PC-9 (cell line): Measurements from ENCODE around the gene TSPEAR. TPM values are rescaled to one million over a fixed set of nuclear protein-coding genes. Genes with fewer than 3 reads are reported as not detected.

Experiments used
- BruUV-seq: library from RNA; stranded (reverse); fragments of 400-500 nt; replicated peaks from 2 replicates; lab custom pipeline; 2021; lab: Mats Ljungman, UMichigan
- CTCF ChIA-PET: fragments of 300-600 bp; sonication (Branson Sonifier 250); formaldehyde crosslinking; loops from one replicate; lab custom pipeline; 2022; ENCODE audit warnings: antibody characterized with exemption; lab: Charles Lee
- POLR2A ChIA-PET: fragments of 300-600 bp; sonication (Branson Sonifier 250); formaldehyde crosslinking; loops from one replicate; lab custom pipeline; 2022; ENCODE audit warnings: antibody characterized with exemption; ENCODE audit not compliant: unreplicated experiment; lab: Charles Lee
- DNase-seq, 2 experiments: peaks; one replicate each; pipeline versions ENCODE4 v3.0.0 to v3.0.0-alpha.2; 2015 to 2022; ENCODE audit warnings: mixed read lengths in 1 of 2
- H2AFZ ChIP-seq: fragments of 200-600 bp; sonication (generic); 2 replicates; pipeline ENCODE4 v1.8.1; 2017; ENCODE audit warnings: antibody characterized with exemption
- H3F3A ChIP-seq: fragments of 200-600 bp; sonication (generic); 2 replicates; pipeline ENCODE4 v1.8.1; 2017; ENCODE audit warnings: antibody characterized with exemption, mild to moderate bottlenecking, low read depth; ENCODE audit not compliant: insufficient read depth
- H3K27ac ChIP-seq: fragments of 200-600 bp; sonication (generic); 2 replicates; pipeline ENCODE4 v1.6.1; 2016; ENCODE audit warnings: mixed run types
- H3K27me3 ChIP-seq: fragments of 200-600 bp; sonication (generic); 2 replicates; pipeline ENCODE4 v1.6.1; 2016; ENCODE audit warnings: low read depth, mixed run types; ENCODE audit not compliant: insufficient read depth
- H3K36me3 ChIP-seq: fragments of 200-600 bp; sonication (generic); 2 replicates; pipeline ENCODE4 v1.6.1; 2016; ENCODE audit warnings: low read depth, mixed run types
- H3K4me1 ChIP-seq: fragments of 200-600 bp; sonication (generic); replicated peaks from 2 replicates; pipeline ENCODE4 v1.6.1; 2016; ENCODE audit warnings: mixed run types; ENCODE audit not compliant: insufficient read depth
- H3K4me2 ChIP-seq: fragments of 200-600 bp; sonication (generic); 2 replicates; pipeline ENCODE4 v1.6.1; 2017; ENCODE audit warnings: mixed run types
- H3K4me3 ChIP-seq: fragments of 200-600 bp; sonication (generic); 2 replicates; pipeline ENCODE4 v1.6.1; 2016; ENCODE audit warnings: mixed run types
- H3K79me2 ChIP-seq: fragments of 200-600 bp; sonication (generic); 2 replicates; pipeline ENCODE4 v1.6.1; 2017; ENCODE audit warnings: low read depth, mixed run types
- H3K9me2 ChIP-seq: fragments of 200-600 bp; sonication (generic); 2 replicates; pipeline ENCODE4 v1.8.1; 2017; ENCODE audit warnings: mild to moderate bottlenecking; ENCODE audit not compliant: insufficient read depth
- H3K9me3 ChIP-seq: fragments of 200-600 bp; sonication (generic); 2 replicates; pipeline ENCODE4 v1.8.1; 2016; ENCODE audit warnings: low read depth; ENCODE audit not compliant: insufficient read depth
- H4K20me1 ChIP-seq: fragments of 200-600 bp; sonication (generic); 2 replicates; pipeline ENCODE4 v1.8.1; 2017; ENCODE audit not compliant: insufficient read depth
- EZH2 ChIP-seq: fragments of 200-600 bp; sonication (generic); IDR thresholded peaks from 2 replicates; pipeline ENCODE4 v1.8.0; 2017; ENCODE audit warnings: antibody characterized with exemption, low read depth
- intact Hi-C: fragments of 100-400 bp; cut with micrococcal nuclease; formaldehyde crosslinking; loops from one replicate; pipeline ENCODE4 v1.10.0; 2022; ENCODE audit not compliant: unreplicated experiment
- total RNA-seq: library from RNA; stranded (reverse); gene quantifications from 2 replicates; pipeline ENCODE4 v1.2.3, GENCODE V29; 2021
- TF ChIP-seq, protein P1 (sequence below): fragments of 200-600 bp; sonication (generic); conservative IDR thresholded peaks from 2 replicates; pipeline ENCODE4 v1.6.1; 2017; ENCODE audit warnings: mixed run types, antibody characterized with exemption, mild to moderate bottlenecking, moderate library complexity

TSPEAR gene
- total RNA-seq, 1 experiment from 2014 or later = not detected

DNA sequence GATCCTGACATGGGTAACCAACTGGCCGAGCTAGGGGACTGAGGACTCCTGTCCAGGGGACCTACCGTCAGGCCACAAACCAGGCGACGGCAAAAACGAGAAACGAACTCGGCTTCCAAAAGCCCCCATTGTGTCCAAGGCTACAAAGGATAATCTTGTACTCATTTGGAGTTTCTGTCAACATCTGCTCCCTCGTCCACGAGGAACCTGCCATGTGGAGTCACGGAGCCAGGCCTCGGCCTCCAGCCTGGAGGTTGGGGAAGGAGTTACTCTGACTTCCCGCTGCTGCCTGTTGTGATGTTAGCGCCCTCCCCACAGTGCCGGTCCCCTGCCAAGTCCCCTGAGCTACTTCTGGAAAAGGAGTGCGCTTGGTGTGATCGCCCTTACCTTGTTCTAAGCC, 178.7 kb downstream of the TSPEAR start:
- BruUV-seq = no TSS peak
- Histone ChIP-seq H2AFZ (no peak overlapping the region), H3K79me2 (no peaks in the 10 kb centered on the region), H3K36me3 (no peaks in the 10 kb centered on the region), H4K20me1 (no peaks in the 10 kb centered on the region), H3K4me1 (no peaks in the 10 kb centered on the region), H3F3A (no peaks in the 10 kb centered on the region), H3K4me3 (no peak overlapping the region), H3K27ac (no peak overlapping the region), H3K27me3 (peaks cover 49% of the 10 kb centered on the region), H3K9me3 (no peaks in the 10 kb centered on the region), H3K9me2 (no peaks in the 10 kb centered on the region), H3K4me2 (no peak overlapping the region)
- POLR2A ChIA-PET = no interaction called here
- intact Hi-C loops = no loop called here
- TF ChIP-seq, protein P1, sequence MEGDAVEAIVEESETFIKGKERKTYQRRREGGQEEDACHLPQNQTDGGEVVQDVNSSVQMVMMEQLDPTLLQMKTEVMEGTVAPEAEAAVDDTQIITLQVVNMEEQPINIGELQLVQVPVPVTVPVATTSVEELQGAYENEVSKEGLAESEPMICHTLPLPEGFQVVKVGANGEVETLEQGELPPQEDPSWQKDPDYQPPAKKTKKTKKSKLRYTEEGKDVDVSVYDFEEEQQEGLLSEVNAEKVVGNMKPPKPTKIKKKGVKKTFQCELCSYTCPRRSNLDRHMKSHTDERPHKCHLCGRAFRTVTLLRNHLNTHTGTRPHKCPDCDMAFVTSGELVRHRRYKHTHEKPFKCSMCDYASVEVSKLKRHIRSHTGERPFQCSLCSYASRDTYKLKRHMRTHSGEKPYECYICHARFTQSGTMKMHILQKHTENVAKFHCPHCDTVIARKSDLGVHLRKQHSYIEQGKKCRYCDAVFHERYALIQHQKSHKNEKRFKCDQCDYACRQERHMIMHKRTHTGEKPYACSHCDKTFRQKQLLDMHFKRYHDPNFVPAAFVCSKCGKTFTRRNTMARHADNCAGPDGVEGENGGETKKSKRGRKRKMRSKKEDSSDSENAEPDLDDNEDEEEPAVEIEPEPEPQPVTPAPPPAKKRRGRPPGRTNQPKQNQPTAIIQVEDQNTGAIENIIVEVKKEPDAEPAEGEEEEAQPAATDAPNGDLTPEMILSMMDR = no peak
- TF ChIP-seq EZH2 = no peak
- CTCF ChIA-PET = no interaction called here
- DNase-seq = no peak

- no TSS peak for BruUV-seq
- DNase-seq = no peak
- POLR2A ChIA-PET = no interaction called here
- Histone ChIP-seq H3K9me3 (no peaks in the 10 kb centered on the region), H3K79me2 (no peaks in the 10 kb centered on the region), H4K20me1 (no peaks in the 10 kb centered on the region), H3K27me3 (peaks cover 50% of the 10 kb centered on the region), H3K4me1 (no peaks in the 10 kb centered on the region), H2AFZ (no peak overlapping the region), H3K27ac (no peak overlapping the region), H3K36me3 (no peaks in the 10 kb centered on the region), H3K9me2 (no peaks in the 10 kb centered on the region), H3F3A (no peaks in the 10 kb centered on the region), H3K4me2 (no peak overlapping the region), H3K4me3 (no peak overlapping the region)
- intact Hi-C loops = no loop called here
- TF ChIP-seq, protein P1 = no peak
- TF ChIP-seq EZH2 = no peak
- CTCF ChIA-PET = no interaction called here
Observed at GRCh38 chr21:44531606-44532564, 179.5 kb downstream of the TSPEAR start.

GRCh38 chr21:44530903-44531605, 180.3 kb downstream of the TSPEAR start:
- no peak for TF ChIP-seq EZH2
- TF ChIP-seq, protein P1 = no peak
- Histone ChIP-seq H3K27me3 (peaks cover 56% of the 10 kb centered on the region), H3K9me3 (no peaks in the 10 kb centered on the region), H3K4me1 (no peaks in the 10 kb centered on the region), H3K79me2 (no peaks in the 10 kb centered on the region), H3K9me2 (no peaks in the 10 kb centered on the region), H3F3A (no peaks in the 10 kb centered on the region), H4K20me1 (no peaks in the 10 kb centered on the region), H3K36me3 (no peaks in the 10 kb centered on the region), H3K27ac (no peak overlapping the region), H3K4me2 (no peak overlapping the region), H3K4me3 (no peak overlapping the region), H2AFZ (no peak overlapping the region)
- ChIA-PET CTCF (no interaction called here), POLR2A (no interaction called here)
- no peak for DNase-seq
- intact Hi-C loops = no loop called here
- no TSS peak for BruUV-seq
